ENCODE results near the gene UNC13B.

Gene UNC13B

DNA sequence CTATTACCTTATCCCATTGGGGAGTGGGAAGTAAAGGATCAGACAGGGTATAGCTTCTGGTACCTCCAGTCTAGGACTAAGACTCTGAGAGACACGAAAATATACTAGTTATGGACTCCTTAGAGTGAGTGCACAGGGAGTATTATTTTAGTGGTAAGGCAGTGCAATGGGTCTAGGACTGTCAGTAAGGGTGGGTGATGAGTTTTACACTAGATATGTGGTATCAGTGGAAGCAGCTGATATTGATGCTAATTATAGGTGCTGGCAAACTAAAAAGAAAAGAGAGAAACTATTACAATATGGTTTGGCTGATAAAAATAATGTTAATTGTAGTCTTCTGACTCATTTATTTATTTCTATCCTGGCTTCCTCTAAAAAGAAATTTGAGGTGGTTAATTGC, 118.6 kb downstream of the UNC13B start:
- no peak for DNase-seq

DNA sequence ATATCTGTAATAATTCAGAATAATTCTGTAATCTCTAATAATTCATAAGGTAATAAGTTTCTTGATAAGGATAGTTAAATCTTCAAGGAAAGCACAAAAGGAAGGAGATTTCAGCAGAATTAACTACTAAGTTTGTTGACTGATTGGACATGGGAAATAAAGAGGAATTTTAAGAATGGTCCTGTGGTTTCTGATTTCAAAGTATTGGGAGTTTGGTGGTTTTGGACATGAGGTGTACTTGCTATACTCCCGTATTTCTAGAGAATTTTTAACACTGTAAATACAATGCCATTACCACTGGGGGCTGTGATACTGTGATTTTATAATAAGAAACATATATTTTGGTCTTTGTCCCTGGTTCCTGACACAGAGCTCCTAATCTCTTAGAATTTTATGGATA, 123.9 kb downstream of the UNC13B start:
- no peak for DNase-seq

DNA sequence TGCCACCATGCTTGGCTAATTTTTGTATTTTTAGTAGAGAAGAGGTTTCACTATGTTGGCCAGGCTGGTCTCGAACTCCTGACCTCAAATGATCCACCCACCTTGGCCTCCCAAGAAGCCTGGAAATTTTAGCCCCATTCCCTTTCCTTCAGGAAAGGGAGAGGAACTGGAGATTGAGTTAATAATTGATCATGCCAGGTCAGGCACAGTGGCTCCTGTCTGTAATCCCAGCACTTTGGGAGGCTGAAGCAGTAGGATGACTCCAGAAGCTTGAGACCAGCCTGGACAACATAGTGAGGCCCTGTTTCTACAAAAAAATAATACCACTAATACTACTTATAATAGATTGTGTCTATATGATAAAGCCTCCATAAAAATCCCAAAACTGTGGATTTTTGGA, 124.6 kb downstream of the UNC13B start:
- DNase-seq, result no peak

DNA sequence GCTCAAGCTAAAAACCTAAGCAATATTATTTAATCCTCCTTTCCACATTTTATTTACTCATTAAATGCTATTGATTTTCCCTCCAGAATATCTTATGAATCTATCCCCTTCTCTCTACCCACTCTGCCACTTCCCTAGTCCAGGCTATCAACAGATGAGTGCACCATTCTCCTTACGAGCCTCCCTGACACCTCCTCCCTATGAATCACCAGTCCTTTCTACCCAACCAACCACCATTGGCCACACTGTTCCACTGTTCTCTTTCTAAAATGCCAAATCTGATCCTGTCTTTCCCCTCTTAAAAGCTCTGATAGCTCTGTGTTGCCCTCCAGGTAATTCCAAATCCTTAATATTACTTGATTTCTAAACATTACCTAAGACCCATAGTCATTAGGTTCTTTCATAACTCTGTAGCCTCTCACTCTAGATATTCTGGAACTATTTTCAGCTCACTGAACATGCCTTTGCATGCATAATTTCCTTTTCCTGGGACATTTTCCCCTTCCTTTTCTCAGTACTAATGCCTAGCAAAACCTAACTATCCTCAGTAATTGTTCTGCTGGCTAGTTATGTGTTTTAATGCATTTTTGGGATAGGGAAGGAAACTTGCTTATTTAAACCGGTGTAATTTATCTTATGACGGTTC, 126.3 kb downstream of the UNC13B start:
- no peak for DNase-seq

DNA sequence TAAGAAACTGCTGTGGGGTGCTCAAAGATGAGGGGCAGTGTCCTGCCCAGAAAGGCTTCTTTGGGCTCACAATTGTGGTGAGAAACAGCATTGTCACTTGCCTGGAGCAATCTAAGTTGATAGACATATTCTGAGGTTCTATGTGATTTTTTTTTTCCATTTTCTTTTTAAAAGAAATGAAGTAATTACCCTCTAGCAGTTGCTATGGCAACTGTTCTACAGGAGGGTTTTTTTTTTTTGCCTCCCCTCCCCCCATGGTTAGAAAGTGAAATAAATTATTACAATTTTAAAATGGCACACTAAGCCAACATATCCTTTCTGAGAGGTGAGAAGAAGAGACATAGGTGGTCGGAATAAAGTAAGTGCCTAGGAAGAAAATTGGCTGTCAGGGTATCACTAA, 127.0 kb downstream of the UNC13B start:
- no peak for DNase-seq

DNA sequence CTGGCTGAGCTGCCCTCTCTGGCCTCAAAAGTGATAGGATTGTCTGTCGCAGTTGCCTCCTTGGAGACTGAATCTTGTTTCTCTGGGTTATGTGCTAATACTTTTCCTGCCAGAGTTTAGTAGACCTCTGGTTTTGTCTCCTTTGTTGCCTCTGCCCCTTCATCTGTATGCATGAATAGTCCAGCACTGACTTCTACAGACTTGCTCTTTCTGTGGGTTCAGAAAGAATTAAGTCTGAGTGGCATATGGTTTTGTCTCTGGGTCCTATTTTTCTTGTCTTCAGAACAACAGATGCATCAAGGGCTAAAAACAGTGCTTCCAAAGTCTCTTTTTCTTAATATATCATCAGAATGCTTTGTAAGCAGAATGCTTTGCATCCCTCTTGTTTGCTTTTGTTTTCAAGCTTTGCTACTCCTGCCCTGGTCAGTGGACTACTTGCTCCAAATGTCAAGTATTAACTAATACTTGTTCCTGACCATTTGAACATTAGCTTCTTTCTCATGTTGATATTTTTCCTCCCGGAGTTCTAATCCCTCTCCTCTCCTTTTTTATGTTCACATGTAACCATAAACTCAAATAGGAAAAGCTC, 131.7 kb downstream of the UNC13B start:
- DNase-seq, result no peak

DNA sequence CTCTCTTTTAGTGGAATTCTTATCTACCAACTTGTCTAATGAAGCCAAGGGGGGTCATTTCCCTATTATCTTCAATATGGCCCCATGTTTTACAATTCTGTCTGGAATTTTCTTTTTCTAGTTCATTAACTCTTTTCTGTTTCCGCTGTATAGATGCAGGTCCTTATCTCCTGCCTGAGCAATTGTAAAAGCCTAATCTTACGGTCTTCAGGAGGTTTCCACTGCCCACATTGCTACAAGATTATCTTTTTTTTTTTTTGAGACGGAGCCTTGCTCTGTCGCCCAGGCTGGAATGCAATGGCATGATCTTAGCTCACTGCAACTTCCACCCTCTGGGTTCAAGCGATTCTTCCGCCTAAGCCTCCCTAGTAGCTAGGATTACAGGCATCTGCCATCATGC, 132.3 kb downstream of the UNC13B start:
- no peak for DNase-seq

GRCh38 chr9:35294556-35294955, 132.7 kb downstream of the UNC13B start:
- DNase-seq, result no peak

DNA sequence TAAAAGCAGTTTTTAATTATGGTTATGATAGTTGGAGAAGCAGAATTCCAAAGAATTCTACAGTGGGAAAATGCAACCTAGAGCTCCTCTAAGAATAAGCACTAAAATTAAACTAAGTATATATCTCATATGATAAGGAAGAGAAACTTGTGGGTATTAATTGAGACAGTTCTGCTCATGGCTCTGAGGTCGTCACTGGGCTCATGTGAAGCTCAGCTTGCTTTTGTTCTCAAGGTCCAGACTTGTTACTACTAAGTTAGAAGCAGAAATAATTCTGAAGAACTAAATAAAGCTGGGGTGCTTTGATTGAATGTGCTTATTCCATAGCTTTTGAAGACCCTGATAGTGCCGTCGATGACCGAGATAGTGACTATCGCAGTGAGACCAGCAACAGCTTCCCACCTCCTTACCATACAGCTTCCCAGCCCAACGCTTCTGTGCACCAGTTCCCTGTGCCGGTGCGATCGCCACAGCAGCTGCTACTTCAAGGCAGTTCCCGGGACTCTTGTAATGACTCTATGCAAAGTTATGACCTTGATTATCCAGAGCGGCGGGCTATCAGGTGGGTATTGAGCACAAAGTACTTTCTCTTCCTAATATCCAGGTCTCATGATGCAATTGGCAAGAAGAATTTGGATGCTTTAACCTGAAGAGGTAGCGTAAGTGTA, 133.7 kb downstream of the UNC13B start:
- DNase-seq, result no peak

- no peak for DNase-seq
Measured at GRCh38 chr9:35303567-35303966, 141.8 kb downstream of the UNC13B start.

- no peak for DNase-seq
Measured at GRCh38 chr9:35306283-35306682, 144.5 kb downstream of the UNC13B start.

DNA sequence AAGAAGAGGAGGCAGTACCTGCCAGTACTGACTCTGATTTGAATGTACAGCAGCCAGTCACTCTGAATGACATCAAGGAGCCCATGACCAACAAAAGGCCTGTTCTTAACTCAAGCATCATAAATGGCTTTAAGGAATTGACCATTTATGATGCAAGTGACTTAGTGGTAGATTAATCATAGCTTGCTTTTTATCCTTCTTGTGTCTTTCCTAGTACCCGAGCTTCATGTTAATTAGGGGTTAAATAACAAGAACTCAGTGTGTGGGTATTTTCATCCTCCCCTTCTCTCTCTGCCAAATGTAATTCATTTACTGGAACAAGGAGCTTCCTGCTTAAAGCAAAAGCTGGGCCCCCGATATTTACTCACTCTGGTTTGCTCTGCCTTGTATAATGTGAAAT, 146.5 kb downstream of the UNC13B start:
- DNase-seq, result no peak

GRCh38 chr9:35311891-35312639, 150.3 kb downstream of the UNC13B start:
- no peak for DNase-seq

DNA sequence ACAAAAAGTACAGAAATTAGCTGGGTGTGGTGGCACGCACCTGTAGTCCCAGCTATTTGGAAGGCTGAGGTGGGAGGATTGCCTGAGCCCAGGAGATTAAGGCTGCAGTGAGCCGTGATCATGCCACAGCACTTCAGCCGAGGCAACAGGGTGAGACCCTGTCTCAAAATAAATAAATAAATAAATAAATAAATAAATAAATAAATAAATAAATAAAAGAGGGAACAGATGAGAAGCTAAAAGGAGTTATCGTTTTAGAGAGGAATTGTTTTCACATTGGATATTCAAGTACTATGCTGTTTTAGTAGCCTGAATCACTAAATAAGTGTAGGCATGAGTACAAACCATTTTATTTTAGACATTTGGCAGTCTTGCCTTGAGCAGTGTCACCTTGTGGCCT, 151.7 kb downstream of the UNC13B start:
- DNase-seq, result no peak

DNA sequence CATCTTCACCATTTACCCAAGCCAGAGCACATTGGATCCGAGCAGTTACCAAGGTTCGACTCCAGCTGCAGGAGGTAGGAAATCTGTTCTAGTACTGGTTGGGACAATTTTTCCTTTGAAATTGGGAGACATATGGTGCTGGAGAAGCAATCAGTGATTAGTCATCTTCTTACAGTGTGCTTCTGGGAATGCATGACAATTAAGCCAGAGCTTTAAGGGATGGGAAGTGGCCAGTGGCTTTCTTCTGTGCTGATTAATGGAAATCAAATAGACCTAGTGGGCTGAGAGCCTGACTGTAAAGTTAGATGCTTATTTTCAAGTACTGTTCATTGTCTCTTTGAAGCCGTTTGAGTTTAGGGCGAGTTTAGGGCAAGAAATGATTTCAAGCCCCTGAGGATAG, 152.1 kb downstream of the UNC13B start:
- no peak for DNase-seq

- DNase-seq, result no peak
Measured at GRCh38 chr9:35318741-35319140, 156.9 kb downstream of the UNC13B start.

DNA sequence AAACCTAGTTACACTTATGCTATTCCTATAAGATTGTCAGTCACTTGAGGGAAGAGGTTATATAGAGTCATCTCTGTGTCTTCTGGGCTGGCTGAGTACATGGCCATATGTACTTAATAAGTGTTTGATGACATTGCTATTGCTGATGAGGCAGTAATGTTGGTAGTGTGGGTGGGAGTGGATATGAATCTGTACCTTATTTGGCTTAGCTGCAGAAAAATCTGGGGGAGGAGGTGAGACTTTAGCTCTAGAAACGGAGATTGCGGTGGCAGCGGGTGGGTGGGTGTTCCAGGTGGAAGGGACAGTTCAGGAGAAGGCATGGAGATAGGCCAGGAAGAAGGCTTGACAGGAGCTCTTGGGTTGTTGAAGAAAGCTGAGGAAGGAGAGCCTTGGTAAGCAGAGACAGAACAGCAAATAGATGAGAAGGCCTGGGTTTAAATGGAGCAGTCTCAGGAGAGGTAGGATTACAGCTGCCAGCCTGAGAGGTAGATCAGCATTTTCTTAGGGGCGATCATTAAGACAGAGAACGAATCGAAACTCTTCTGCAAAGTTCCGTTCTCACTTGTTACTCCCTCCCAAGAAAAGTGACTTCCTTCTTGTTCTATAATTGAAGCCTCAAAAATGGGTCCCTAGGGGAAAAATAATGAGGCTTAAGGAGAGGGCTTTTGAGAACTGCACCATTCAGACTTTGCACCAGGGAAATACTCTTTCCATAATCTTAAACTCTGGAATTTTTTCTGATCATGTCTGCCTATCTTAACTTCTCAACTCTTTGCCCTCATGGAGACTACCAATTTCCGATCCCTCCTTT, 160.5 kb downstream of the UNC13B start:
- DNase-seq, result no peak

- DNase-seq, result no peak
Measured at GRCh38 chr9:35324966-35325365, 163.2 kb downstream of the UNC13B start.

DNA sequence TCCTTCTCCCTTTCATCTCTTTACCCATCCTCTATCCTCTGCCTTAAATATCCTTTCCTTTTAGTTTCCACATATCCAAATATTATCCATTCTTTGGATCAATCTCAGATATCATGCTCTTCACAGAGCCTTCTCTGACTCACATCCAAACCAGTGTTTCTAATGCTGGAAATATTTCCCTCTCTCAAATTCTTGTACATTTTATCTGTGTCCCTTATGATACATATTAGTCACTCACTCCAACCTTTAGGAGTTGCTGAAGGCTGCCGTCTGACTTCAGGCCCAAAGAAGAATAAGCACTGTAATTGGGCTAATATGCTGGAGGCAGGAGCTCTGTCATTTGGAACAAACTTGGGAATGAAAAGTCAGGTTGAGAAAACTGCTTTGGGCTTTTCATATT, 171.7 kb downstream of the UNC13B start:
- DNase-seq, result no peak

DNA sequence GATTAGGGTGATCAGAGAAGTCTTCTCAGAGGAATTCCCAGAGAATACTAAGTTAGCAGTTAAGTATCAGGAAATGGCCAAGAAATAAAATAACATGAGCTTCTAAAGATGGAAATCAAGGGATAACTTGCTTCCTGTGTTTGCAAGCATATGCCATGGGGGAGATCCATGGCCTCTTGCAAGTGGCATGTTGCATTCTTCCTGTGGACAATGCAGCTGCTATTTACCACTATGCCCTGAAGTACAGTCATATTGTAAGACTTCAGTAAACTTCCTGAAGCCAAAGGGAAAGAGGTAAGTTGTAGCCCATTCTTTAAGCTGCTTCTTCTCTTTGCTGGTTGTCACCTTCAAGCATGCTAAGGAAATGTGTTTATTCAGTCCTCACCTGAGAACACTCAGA, 173.4 kb downstream of the UNC13B start:
- DNase-seq, result no peak

DNA sequence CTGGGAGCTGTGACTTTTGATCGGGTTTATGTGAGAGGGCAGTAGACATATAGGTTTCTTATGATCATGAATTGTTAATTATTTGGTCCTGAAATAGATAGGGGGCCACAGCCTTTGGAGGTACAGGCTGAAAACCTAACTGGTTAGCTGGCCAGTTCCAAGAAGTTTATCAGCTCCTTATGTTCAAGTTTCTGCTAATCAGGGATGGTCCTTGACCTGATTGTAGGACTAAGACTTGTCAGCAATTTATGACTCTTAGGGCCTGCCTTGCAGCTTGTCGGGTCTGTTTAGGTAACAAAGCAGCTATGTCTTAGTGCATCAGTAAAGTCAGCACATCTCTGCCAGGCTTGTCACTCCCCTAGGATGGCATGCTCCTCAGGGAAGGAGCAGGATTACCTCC, 176.3 kb downstream of the UNC13B start:
- DNase-seq, result no peak

- DNase-seq, result peak; percentile 46
Measured at GRCh38 chr9:35338561-35339274, 176.9 kb downstream of the UNC13B start.

Data from NCI-H2029 (cell line).